ENCODE results near the gene LVRN. TPM values are rescaled to one million over a fixed set of nuclear protein-coding genes. Genes with fewer than 3 reads are reported as not detected.

The LVRN gene
- total RNA-seq, 1 donor from 2014 or later: 0.58 TPM

GRCh38 chr5:115934388-115934974, 27.8 kb upstream of the LVRN start:
- TF ChIP-seq, protein P1, sequence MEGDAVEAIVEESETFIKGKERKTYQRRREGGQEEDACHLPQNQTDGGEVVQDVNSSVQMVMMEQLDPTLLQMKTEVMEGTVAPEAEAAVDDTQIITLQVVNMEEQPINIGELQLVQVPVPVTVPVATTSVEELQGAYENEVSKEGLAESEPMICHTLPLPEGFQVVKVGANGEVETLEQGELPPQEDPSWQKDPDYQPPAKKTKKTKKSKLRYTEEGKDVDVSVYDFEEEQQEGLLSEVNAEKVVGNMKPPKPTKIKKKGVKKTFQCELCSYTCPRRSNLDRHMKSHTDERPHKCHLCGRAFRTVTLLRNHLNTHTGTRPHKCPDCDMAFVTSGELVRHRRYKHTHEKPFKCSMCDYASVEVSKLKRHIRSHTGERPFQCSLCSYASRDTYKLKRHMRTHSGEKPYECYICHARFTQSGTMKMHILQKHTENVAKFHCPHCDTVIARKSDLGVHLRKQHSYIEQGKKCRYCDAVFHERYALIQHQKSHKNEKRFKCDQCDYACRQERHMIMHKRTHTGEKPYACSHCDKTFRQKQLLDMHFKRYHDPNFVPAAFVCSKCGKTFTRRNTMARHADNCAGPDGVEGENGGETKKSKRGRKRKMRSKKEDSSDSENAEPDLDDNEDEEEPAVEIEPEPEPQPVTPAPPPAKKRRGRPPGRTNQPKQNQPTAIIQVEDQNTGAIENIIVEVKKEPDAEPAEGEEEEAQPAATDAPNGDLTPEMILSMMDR (conservative IDR thresholded peaks at IDR 0.05; ENCODE audit: low read depth, low read length): no peak
- no peak overlapping the region for H3K4me3 ChIP-seq (ENCODE audit: low read depth, low read length)
- no peak for DNase-seq (ENCODE audit: low read depth)

DNA sequence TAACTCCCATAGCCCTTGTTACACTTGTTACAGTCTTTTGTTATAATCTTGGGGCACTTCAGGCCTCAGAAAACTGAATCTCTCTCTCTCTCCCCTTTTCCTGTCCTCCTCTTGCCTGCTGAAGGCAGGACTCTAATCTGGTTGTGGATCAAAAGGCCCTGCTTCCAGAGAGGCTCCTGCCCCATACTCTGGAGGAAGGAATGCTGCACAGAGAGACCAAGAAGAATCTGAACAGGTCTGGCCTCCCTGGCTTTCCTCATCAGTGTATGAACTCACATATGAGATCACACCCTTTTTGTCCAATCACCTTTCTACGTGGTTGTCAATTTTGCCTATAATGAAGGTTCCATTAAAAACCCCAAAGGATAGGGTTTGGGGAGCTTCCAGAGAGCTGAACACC, 26.2 kb upstream of the LVRN start:
- no peak overlapping the region for H3K4me3 ChIP-seq (ENCODE audit: low read depth, low read length)
- DNase-seq (ENCODE audit: low read depth): no peak
- TF ChIP-seq, protein P1 (conservative IDR thresholded peaks at IDR 0.05; ENCODE audit: low read depth, low read length): no peak

DNA sequence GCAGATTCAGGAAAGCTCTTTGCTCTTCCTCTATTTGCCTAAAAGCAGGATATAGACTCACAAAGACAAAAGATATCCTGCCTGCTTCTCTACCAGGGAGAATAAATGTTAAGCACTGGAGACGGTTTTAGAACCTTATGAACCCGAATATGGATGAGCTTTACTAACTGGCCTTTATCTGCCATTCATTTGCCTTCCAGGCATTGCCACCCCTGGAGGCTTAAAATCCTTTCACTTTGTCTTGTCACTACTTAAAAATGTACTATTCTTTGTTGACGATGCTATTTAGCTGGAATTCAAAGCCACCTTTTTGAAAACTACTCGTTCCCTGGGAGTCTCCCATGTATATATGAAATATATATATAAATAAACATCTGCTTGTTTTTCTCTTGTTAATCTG, 23.2 kb upstream of the LVRN start:
- DNase-seq (ENCODE audit: low read depth): no peak
- H3K4me3 ChIP-seq (ENCODE audit: low read depth, low read length): no peak overlapping the region
- TF ChIP-seq, protein P1 (conservative IDR thresholded peaks at IDR 0.05; ENCODE audit: low read depth, low read length): no peak

- no peak for DNase-seq (ENCODE audit: low read depth)
- H3K4me3 ChIP-seq (ENCODE audit: low read depth, low read length): no peak overlapping the region
- TF ChIP-seq, protein P1 (conservative IDR thresholded peaks at IDR 0.05; ENCODE audit: low read depth, low read length): no peak
Measured at GRCh38 chr5:115940080-115940810, 22.0 kb upstream of the LVRN start.

GRCh38 chr5:115941051-115941675, 21.1 kb upstream of the LVRN start:
- peak; percentile 46 for DNase-seq (ENCODE audit: low read depth)
- TF ChIP-seq, protein P1 (conservative IDR thresholded peaks at IDR 0.05; ENCODE audit: low read depth, low read length): no peak
- H3K4me3 ChIP-seq (ENCODE audit: low read depth, low read length): no peak overlapping the region

GRCh38 chr5:115944501-115944900, 17.8 kb upstream of the LVRN start:
- DNase-seq (ENCODE audit: low read depth): no peak
- TF ChIP-seq, protein P1 (conservative IDR thresholded peaks at IDR 0.05; ENCODE audit: low read depth, low read length): no peak

More at GRCh38 chr5:115944501-115944900, 17.8 kb upstream of the LVRN start:
- no peak overlapping the region for H3K4me3 ChIP-seq (ENCODE audit: low read depth, low read length)
